ENCODE data around the gene UHRF2. TPM values are rescaled to one million over a fixed set of nuclear protein-coding genes. Genes with fewer than 3 reads are reported as not detected.

The UHRF2 gene
- total RNA-seq, 1 experiment from 2014 or later, result 39.0 TPM

DNA sequence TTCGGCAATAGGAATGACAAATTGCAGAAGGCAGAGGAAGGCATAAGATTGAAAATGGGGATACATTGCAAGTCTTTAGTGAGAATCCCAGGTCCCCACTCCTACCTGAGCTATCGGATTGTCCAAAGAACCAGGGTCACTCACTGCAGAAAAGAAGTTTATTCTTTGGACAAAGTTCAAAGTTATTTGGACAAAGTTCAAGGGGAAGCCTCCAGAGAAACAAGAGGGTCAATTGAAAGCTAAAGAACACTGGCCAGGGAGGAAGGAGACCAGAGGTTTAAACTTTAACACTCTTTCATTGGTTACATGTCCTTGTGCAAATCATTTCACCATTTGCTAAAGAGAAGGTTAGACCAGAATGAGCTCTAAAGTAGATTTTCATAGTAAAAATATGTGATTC, 5.2 kb upstream of the UHRF2 start:
- ATAC-seq, result no peak
- ChIA-PET POLR2A (no interaction called here), CTCF (no interaction called here)
- no peak overlapping the region for H3K4me3 Mint-ChIP-seq
- no peak for DNase-seq (ENCODE audit: low spot score)
- H3K36me3 Mint-ChIP-seq, result no peaks in the 10 kb centered on the region
- no peak overlapping the region for H3K27ac Mint-ChIP-seq
- peaks cover 3% of the 10 kb centered on the region for H3K4me1 Mint-ChIP-seq
- no peaks in the 10 kb centered on the region for H3K9me3 Mint-ChIP-seq
- H3K27me3 Mint-ChIP-seq (ENCODE audit: low read depth), result peaks cover 14% of the 10 kb centered on the region
- TF ChIP-seq NR3C1 (CRISPR knock-in tag; conservative IDR thresholded peaks at IDR 0.05; ENCODE audit: low read depth) (no peak), ZNF121 (CRISPR knock-in tag; IDR thresholded peaks at IDR 0.05) (no peak), RELA (CRISPR knock-in tag; IDR thresholded peaks at IDR 0.05; ENCODE audit: borderline replicate concordance) (no peak), ZNF671 (CRISPR knock-in tag; IDR thresholded peaks at IDR 0.05) (no peak), RORB (CRISPR knock-in tag; IDR thresholded peaks at IDR 0.05) (no peak), FOXK1 (CRISPR knock-in tag; IDR thresholded peaks at IDR 0.05) (no peak), SOX15 (CRISPR knock-in tag; IDR thresholded peaks at IDR 0.05) (no peak), FOXJ3 (CRISPR knock-in tag; IDR thresholded peaks at IDR 0.05; ENCODE audit: borderline replicate concordance) (no peak)
- TF ChIP-seq, protein P1, sequence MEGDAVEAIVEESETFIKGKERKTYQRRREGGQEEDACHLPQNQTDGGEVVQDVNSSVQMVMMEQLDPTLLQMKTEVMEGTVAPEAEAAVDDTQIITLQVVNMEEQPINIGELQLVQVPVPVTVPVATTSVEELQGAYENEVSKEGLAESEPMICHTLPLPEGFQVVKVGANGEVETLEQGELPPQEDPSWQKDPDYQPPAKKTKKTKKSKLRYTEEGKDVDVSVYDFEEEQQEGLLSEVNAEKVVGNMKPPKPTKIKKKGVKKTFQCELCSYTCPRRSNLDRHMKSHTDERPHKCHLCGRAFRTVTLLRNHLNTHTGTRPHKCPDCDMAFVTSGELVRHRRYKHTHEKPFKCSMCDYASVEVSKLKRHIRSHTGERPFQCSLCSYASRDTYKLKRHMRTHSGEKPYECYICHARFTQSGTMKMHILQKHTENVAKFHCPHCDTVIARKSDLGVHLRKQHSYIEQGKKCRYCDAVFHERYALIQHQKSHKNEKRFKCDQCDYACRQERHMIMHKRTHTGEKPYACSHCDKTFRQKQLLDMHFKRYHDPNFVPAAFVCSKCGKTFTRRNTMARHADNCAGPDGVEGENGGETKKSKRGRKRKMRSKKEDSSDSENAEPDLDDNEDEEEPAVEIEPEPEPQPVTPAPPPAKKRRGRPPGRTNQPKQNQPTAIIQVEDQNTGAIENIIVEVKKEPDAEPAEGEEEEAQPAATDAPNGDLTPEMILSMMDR (IDR thresholded peaks at IDR 0.05), result no peak
- TF ChIP-seq, protein P2, sequence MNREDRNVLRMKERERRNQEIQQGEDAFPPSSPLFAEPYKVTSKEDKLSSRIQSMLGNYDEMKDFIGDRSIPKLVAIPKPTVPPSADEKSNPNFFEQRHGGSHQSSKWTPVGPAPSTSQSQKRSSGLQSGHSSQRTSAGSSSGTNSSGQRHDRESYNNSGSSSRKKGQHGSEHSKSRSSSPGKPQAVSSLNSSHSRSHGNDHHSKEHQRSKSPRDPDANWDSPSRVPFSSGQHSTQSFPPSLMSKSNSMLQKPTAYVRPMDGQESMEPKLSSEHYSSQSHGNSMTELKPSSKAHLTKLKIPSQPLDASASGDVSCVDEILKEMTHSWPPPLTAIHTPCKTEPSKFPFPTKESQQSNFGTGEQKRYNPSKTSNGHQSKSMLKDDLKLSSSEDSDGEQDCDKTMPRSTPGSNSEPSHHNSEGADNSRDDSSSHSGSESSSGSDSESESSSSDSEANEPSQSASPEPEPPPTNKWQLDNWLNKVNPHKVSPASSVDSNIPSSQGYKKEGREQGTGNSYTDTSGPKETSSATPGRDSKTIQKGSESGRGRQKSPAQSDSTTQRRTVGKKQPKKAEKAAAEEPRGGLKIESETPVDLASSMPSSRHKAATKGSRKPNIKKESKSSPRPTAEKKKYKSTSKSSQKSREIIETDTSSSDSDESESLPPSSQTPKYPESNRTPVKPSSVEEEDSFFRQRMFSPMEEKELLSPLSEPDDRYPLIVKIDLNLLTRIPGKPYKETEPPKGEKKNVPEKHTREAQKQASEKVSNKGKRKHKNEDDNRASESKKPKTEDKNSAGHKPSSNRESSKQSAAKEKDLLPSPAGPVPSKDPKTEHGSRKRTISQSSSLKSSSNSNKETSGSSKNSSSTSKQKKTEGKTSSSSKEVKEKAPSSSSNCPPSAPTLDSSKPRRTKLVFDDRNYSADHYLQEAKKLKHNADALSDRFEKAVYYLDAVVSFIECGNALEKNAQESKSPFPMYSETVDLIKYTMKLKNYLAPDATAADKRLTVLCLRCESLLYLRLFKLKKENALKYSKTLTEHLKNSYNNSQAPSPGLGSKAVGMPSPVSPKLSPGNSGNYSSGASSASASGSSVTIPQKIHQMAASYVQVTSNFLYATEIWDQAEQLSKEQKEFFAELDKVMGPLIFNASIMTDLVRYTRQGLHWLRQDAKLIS (CRISPR knock-in tag; IDR thresholded peaks at IDR 0.05; ENCODE audit: borderline replicate concordance), result no peak
- TF ChIP-seq, protein P3, sequence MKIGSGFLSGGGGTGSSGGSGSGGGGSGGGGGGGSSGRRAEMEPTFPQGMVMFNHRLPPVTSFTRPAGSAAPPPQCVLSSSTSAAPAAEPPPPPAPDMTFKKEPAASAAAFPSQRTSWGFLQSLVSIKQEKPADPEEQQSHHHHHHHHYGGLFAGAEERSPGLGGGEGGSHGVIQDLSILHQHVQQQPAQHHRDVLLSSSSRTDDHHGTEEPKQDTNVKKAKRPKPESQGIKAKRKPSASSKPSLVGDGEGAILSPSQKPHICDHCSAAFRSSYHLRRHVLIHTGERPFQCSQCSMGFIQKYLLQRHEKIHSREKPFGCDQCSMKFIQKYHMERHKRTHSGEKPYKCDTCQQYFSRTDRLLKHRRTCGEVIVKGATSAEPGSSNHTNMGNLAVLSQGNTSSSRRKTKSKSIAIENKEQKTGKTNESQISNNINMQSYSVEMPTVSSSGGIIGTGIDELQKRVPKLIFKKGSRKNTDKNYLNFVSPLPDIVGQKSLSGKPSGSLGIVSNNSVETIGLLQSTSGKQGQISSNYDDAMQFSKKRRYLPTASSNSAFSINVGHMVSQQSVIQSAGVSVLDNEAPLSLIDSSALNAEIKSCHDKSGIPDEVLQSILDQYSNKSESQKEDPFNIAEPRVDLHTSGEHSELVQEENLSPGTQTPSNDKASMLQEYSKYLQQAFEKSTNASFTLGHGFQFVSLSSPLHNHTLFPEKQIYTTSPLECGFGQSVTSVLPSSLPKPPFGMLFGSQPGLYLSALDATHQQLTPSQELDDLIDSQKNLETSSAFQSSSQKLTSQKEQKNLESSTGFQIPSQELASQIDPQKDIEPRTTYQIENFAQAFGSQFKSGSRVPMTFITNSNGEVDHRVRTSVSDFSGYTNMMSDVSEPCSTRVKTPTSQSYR (CRISPR knock-in tag; IDR thresholded peaks at IDR 0.05), result no peak
- TF ChIP-seq, protein P4, sequence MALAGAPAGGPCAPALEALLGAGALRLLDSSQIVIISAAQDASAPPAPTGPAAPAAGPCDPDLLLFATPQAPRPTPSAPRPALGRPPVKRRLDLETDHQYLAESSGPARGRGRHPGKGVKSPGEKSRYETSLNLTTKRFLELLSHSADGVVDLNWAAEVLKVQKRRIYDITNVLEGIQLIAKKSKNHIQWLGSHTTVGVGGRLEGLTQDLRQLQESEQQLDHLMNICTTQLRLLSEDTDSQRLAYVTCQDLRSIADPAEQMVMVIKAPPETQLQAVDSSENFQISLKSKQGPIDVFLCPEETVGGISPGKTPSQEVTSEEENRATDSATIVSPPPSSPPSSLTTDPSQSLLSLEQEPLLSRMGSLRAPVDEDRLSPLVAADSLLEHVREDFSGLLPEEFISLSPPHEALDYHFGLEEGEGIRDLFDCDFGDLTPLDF (CRISPR knock-in tag; IDR thresholded peaks at IDR 0.05), result no peak
- TF ChIP-seq, protein P5, sequence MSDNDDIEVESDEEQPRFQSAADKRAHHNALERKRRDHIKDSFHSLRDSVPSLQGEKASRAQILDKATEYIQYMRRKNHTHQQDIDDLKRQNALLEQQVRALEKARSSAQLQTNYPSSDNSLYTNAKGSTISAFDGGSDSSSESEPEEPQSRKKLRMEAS (CRISPR knock-in tag; IDR thresholded peaks at IDR 0.05), result no peak
- TF ChIP-seq, protein P6, sequence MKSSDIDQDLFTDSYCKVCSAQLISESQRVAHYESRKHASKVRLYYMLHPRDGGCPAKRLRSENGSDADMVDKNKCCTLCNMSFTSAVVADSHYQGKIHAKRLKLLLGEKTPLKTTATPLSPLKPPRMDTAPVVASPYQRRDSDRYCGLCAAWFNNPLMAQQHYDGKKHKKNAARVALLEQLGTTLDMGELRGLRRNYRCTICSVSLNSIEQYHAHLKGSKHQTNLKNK (CRISPR knock-in tag; IDR thresholded peaks at IDR 0.05), result no peak
- TF ChIP-seq, protein P7, sequence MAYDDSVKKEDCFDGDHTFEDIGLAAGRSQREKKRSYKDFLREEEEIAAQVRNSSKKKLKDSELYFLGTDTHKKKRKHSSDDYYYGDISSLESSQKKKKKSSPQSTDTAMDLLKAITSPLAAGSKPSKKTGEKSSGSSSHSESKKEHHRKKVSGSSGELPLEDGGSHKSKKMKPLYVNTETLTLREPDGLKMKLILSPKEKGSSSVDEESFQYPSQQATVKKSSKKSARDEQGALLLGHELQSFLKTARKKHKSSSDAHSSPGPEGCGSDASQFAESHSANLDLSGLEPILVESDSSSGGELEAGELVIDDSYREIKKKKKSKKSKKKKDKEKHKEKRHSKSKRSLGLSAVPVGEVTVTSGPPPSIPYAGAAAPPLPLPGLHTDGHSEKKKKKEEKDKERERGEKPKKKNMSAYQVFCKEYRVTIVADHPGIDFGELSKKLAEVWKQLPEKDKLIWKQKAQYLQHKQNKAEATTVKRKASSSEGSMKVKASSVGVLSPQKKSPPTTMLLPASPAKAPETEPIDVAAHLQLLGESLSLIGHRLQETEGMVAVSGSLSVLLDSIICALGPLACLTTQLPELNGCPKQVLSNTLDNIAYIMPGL (CRISPR knock-in tag; IDR thresholded peaks at IDR 0.05), result no peak
- TF ChIP-seq, protein P8, sequence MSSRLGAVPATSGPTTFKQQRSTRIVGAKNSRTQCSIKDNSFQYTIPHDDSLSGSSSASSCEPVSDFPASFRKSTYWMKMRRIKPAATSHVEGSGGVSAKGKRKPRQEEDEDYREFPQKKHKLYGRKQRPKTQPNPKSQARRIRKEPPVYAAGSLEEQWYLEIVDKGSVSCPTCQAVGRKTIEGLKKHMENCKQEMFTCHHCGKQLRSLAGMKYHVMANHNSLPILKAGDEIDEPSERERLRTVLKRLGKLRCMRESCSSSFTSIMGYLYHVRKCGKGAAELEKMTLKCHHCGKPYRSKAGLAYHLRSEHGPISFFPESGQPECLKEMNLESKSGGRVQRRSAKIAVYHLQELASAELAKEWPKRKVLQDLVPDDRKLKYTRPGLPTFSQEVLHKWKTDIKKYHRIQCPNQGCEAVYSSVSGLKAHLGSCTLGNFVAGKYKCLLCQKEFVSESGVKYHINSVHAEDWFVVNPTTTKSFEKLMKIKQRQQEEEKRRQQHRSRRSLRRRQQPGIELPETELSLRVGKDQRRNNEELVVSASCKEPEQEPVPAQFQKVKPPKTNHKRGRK (CRISPR knock-in tag; IDR thresholded peaks at IDR 0.05; ENCODE audit: borderline replicate concordance), result no peak
